G401.6 (cell line): ENCODE results near the gene OCA2.

ENCODE experiments used
- FAIRE-seq: peaks from 2 replicates; lab custom pipeline; 2012; peaks lifted over from hg19 to GRCh38; lab: Jason Lieb, UNC

Gene OCA2

GRCh38 chr15:28118531-28118930 lies 19.4 kb upstream of the OCA2 start:
- no peak for FAIRE-seq

- no peak for FAIRE-seq
Measured at GRCh38 chr15:28118083-28118482, 19.0 kb upstream of the OCA2 start.

- FAIRE-seq: no peak
Measured at GRCh38 chr15:28117432-28117990, 18.4 kb upstream of the OCA2 start.

GRCh38 chr15:28116521-28117431 lies 17.7 kb upstream of the OCA2 start:
- no peak for FAIRE-seq

- FAIRE-seq: no peak
Measured at GRCh38 chr15:28115871-28116270, 16.8 kb upstream of the OCA2 start.

- FAIRE-seq: no peak
Measured at GRCh38 chr15:28114721-28115622, 15.9 kb upstream of the OCA2 start.

GRCh38 chr15:28114114-28114455 lies 15.0 kb upstream of the OCA2 start:
- FAIRE-seq: no peak

- FAIRE-seq: no peak
Measured at GRCh38 chr15:28113394-28114113, 14.4 kb upstream of the OCA2 start.

- no peak for FAIRE-seq
Measured at GRCh38 chr15:28112962-28113361, 13.8 kb upstream of the OCA2 start.

- FAIRE-seq: no peak
Measured at GRCh38 chr15:28112101-28112760, 13.1 kb upstream of the OCA2 start.

- no peak for FAIRE-seq
Measured at GRCh38 chr15:28111543-28111942, 12.4 kb upstream of the OCA2 start.

- no peak for FAIRE-seq
Measured at GRCh38 chr15:28110481-28110881, 11.4 kb upstream of the OCA2 start.

- no peak for FAIRE-seq
Measured at GRCh38 chr15:28109626-28110455, 10.7 kb upstream of the OCA2 start.

- FAIRE-seq: no peak
Measured at GRCh38 chr15:28107904-28108275, 8.8 kb upstream of the OCA2 start.

GRCh38 chr15:28107111-28107903 lies 8.2 kb upstream of the OCA2 start:
- no peak for FAIRE-seq

GRCh38 chr15:28106294-28107110 lies 7.4 kb upstream of the OCA2 start:
- no peak for FAIRE-seq

- FAIRE-seq: no peak
Measured at GRCh38 chr15:28105793-28106192, 6.7 kb upstream of the OCA2 start.

GRCh38 chr15:28105224-28105791 lies 6.2 kb upstream of the OCA2 start:
- FAIRE-seq: no peak

GRCh38 chr15:28104326-28104725 lies 5.2 kb upstream of the OCA2 start:
- no peak for FAIRE-seq
